HG02798 (cell line): ENCODE measurements around the gene HVCN1.
"Not testable (repeated sequence)": the region's sequence is repeated elsewhere in the genome, so short reads cannot be mapped to it uniquely, and the experiment has no call there.

Experiments used
- ATAC-seq: cut with Tn5 transposase; IDR thresholded peaks from one replicate; pipeline ENCODE4 v1.9.1; 2021; ENCODE audit warnings: mild to moderate bottlenecking; ENCODE audit not compliant: unreplicated experiment, poor library complexity

The HVCN1 gene

DNA sequence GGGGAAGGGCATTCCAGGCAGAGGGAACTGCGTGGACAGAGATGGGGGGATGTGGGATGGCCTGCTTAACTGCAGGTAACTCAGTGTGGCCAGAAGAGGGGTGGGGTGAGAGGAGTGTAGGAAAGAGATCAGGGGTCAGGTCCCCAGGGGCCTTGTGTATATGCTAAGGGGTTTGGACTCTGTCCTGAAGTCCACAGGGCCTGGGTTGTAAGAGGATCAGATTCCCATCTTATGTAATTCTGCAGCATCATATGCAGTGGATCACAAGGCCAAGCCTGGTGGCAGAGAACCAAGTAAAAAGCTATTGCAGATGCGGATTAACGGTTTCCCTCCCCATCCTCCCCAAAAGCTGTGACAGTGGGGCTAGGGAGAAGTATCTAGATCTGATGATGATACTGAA is 66.3 kb downstream of the HVCN1 start:
- no peak for ATAC-seq

DNA sequence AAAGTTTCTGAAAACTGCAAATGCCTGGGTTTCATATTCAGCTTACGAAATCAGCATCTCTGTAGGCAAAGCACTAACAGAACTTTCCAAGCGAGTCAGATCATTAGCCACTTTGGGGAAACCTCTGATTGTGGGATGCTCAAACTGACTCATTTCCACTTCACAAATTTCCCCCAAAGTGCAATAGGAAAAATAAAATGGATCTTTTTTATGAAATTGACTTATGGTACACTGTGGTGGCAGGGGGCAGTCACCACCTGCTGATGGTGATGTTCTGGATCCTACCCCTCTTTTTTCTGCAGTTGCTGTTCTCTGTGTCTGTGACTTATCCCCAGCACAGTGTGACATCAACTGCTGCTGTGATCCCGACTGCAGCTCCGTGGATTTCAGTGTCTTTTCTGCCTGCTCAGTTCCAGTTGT is 69.4 kb downstream of the HVCN1 start:
- ATAC-seq, result peak; percentile 52

DNA sequence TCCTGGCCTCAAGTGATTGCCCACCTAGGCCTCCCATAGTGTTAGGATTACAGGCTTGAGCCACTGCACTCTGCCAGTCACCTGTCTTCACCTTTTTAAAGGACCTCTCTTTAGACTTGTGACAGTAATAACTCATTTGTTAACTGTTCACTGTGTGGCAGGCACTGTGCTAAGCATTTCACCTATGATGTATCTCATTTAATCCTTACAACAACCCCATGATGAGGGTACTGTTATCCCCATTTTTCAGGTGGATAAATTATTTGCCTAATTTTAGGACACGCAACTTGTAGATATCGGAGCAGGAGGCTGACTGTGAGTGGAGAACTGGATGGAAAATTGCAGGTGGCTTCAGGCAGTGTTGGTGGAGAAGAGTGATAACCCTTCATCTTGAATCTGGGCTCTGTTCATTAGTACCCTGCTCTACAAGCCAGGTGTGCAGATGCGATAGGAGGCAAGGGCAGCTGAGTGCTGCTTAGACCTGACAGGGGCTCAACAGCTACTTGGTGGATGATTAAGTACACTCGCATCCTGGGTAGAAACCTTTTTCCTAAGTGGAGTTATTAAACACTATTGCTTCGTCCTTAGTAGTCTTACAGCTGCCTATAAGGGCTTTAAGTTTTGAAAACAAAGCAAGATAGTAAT is 72.3 kb downstream of the HVCN1 start:
- no peak for ATAC-seq

DNA sequence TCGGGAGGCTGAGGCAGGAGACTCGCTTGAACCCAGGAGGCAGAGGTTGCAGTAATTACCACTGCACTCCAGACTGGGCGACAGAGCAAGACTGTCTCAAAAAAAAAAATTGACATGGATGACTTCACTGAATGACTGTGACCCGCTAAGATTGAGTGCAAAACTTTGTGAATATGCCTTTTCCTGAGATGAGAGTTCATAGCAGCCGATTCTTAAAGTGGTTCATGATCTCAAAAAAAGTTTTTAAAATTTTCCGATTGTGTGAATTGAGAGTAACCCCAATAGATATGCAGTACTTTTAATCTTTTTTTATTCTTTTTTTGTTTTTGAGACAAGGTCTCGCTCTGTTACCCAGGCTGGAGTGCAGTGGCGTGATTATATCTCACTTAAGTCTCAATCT is 73.7 kb downstream of the HVCN1 start:
- ATAC-seq, result no peak

GRCh38 chr12:110613771-110614684 is 74.9 kb downstream of the HVCN1 start, which contains the start of gene TCTN1:
Gene TCTN1 (plus strand): TSS chr12:110614129. CDS start chr12:110614183, 54 bp downstream.
- peak; percentile 95 for ATAC-seq

- no peak for ATAC-seq
Measured at GRCh38 chr12:110613071-110613770, 75.7 kb downstream of the HVCN1 start.

- ATAC-seq, result no peak
Measured at GRCh38 chr12:110606253-110606611, 82.7 kb downstream of the HVCN1 start.

DNA sequence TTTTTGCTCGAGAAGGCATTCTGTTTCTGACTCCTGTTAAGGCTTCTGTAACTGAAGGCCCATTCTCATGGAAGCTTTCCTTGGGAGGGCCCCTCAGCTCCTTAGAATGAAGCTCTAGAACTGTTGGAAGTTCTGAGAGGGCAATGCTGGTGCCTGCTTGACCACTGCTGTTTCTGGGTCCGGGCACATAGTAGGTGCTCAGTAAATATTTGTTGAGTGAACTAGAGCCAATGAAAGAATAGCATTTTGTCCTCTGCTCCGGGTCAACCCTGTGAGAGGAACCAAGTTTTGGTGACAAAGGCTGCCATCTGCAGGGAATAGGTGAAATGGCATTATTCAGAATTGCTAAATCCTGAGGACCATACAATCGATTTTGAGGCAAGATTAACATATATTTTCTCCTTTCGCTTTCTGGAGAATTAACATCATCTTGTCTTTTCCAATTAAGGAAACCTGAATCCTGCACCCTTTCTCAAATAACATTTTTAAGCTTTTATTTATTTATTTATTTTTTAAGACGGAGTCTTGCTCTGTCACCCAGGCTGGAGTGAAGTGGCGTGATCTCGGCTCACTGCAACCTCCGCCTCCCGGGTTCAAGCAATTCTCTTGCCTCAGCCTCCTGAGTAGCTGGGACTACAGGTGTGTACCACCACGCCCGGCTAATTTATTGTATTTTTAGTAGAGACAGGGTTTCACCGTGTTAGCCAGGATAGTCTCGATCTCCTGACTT is 86.7 kb downstream of the HVCN1 start:
- not testable (repeated sequence) for ATAC-seq

DNA sequence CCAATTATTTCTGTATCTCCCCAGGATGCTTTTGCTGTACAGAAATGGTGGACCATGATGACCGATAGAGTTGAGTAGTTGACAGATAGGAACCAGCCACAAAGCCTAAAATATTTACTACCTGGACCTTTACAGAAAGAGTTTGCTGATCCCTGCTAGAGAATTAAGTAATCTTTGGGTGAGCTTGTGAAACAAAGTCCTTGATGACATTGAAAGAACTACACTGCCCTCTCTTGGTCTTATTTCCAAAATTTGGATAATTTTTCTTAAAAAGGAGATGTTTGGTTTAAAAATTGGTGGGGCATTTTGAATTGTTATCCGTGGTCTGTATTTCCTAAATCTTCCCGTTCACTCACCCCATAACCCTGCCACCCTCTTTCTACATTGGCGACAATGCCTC is 88.7 kb downstream of the HVCN1 start:
- ATAC-seq, result no peak

DNA sequence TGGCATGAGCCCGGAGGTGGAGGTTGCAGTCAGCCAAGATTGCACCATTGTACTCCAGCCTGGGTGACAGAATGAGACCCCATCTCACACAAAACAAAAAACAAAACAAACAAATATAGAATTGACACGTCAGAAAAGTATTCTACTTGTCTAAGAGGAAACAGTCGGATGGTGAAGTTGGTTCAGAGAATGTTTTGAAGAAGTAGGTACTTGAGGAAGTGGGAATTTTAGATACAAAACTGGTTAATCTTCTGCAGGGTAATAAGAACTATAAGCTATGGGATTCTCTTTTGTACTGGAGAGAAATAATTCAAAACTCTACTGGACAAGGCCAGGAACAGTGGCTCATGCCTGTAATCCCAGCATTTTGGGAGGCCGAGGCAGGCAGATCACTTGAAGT is 89.6 kb downstream of the HVCN1 start:
- ATAC-seq, result no peak
